GM12874 (cell line): Measurements from ENCODE around the gene ATP10A.

Source experiments
- TF ChIP-seq, protein P1 (sequence below): IDR thresholded peaks from 2 replicates; pipeline ENCODE4 v1.5.1; 2011; ENCODE audit warnings: low read depth, mild to moderate bottlenecking, control low read depth, low read length, moderate library complexity; ENCODE audit not compliant: insufficient read depth

ATP10A gene

DNA sequence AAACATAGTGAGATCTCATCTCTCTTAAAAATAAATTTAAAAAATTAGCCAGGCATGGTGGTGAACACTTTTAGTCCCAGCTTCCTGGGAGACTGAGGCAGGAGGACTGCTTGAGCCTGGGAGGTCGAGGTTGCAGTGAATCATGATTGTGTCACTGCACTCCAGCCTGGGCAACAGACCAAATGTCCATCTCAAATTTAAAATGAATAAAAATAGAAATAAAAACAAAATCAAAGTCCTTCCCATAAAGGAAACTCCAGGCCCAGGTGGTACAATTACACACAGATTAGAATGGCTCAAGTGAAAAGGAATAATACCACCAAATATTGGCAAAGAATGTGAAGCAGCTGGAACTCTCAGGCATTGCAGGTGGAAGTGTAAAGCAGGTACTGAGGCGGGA is 19.3 kb upstream of the ATP10A start:
- TF ChIP-seq, protein P1, sequence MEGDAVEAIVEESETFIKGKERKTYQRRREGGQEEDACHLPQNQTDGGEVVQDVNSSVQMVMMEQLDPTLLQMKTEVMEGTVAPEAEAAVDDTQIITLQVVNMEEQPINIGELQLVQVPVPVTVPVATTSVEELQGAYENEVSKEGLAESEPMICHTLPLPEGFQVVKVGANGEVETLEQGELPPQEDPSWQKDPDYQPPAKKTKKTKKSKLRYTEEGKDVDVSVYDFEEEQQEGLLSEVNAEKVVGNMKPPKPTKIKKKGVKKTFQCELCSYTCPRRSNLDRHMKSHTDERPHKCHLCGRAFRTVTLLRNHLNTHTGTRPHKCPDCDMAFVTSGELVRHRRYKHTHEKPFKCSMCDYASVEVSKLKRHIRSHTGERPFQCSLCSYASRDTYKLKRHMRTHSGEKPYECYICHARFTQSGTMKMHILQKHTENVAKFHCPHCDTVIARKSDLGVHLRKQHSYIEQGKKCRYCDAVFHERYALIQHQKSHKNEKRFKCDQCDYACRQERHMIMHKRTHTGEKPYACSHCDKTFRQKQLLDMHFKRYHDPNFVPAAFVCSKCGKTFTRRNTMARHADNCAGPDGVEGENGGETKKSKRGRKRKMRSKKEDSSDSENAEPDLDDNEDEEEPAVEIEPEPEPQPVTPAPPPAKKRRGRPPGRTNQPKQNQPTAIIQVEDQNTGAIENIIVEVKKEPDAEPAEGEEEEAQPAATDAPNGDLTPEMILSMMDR, result no peak

- TF ChIP-seq, protein P1, result no peak
These were observed 17.3 kb upstream of the ATP10A start for GRCh38 chr15:25880411-25880810.

- TF ChIP-seq, protein P1, result no peak
These were observed 16.3 kb upstream of the ATP10A start for GRCh38 chr15:25879438-25879837.

DNA sequence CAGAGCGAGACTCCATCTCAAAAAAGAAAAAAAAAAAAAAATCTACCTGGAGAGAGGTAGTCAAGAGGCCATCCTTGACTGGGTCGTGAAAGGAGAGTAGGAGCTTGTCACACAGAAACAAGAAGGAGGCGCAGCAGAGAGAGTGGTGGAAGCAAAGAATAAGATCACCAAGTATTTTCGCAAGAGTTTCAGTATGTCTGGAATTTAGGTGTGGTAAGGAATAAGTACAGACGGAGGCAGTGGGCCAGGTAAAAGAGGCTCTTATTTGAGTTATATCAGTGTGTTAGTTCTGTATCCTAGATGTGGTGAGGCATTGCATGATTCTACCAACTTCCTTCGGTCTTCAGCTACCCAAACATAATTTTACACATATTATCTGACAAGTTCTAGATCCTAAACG is 14.6 kb upstream of the ATP10A start:
- TF ChIP-seq, protein P1, result no peak

DNA sequence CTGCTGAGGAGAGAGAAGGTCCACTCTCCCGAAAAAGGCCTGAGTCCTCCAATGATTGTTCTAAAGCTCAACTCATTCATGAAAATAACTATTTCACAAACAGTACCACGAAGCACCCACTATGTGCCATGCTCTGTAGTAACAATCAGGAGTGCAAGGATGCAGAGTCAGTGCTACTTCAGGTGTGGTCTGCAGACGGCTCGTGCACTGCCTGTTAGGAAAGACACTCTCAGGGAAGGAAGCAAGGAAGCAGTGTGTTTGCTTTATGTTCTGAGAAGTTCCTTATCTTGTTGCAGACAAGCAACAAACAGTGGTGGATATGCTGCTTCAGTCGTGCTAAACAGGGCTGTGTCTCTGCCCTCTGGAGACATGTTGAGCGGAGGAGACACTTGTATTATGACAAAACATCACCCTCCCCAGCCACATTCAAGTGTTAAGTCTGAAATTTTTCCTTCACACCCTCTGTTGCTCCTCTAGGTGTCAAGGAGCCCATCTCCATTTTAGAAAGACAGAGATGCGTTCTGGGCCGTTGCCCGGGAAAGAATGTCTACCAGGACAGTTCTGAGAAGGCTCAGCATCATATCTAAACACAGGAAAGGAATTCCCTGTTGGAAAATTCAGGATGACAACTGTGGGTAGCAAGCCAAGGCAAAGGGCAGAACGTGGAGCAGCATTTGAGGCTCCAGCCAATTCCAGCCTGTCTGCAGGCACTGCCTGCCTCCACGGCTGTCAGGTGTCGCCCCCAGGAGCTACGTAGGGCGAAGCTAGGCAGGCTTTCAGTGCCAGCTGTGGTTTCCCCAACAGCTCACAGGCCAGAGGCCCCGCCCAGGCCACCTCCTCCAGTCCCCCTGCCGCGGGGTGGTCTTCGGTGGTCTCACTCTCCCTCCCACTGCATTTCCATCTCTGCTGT is 13.4 kb upstream of the ATP10A start:
- TF ChIP-seq, protein P1, result no peak

DNA sequence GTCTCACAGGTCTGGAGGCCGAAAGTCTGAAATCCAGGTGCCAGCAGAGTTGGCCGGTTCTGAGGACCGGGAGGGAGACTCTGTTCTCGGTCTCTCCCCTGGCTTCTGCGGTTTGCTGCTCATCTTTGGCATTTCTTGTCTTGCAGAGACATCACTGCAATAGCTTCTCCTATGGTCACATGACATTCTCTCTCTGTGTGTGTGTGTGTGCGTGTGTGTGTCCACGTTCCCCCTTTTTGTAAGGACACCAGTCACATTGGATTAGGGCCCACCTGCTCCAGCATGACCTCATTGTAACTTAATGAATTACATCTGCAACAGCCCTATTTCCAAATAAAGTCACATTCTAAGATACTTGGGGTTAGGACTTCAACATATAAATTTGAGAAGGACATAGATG is 12.4 kb upstream of the ATP10A start:
- TF ChIP-seq, protein P1, result no peak

DNA sequence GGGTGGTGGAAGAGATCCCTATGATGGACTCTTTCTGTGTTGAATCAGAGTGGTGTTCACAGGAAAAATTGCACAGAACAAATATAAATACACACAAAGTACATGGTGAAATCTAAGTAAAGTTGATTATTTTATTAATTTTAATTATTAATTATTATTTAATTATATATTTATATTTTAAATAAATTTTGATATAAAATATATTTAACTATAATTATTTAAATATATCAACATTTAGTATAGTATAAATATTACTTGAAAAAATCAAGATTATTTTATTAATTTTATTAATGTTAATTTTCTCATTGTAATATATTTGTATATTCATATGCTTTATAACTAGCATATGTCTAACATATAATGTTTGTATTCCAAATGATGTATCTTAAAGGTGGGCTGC is 11.3 kb upstream of the ATP10A start:
- TF ChIP-seq, protein P1, result no peak
